Measurements from ENCODE around the gene MOB4.

- no peak for TF ChIP-seq POLR2A (IDR thresholded peaks at IDR 0.05)
- no peak for TF ChIP-seq CTCF (IDR thresholded peaks at IDR 0.05 in 8 of 11, conservative IDR thresholded peaks at IDR 0.05 in 3 of 11)
Observed at GRCh38 chr2:197591339-197592072, 75.6 kb downstream of the MOB4 start.

Measured in spleen (tissue), 7 donors.